ENCODE data around the gene SNRPA1.

DNA sequence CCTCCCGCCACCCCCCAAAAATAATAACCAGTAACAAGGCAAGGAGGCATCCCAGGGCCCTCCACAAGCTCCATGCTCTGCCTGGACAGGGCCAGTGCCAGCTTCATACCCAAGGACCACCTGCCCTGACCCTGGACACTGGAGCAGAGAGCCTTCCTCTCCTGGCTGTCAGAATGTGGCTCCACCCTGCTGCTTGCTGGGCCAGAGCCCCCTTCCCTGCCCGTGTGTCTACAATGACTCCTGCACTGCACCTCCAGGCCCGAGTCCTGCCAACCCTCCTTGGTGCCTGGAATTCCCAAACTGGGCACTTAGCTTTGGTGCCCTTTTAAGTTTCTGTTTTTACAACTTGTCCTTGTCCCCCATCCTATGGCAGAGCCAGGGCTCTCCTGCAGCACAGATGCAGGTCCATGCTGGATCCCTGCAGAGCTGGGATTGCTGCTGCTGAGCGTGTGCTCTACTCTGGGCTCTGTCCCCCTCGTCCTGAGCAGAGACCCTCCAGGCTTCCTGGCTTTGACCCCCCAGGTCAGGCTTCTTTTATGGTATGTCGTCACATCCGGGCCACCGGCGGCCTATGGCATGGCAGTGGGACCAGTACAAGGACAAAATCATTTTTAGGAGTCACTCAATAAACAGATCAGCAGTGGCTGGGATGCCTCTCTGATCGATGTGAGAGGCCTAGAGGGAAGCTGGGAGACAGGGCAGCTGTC, 11.4 kb upstream of the SNRPA1 start:
- TF ChIP-seq POLR2A (IDR thresholded peaks at IDR 0.05) = no peak
- TF ChIP-seq, protein P1, sequence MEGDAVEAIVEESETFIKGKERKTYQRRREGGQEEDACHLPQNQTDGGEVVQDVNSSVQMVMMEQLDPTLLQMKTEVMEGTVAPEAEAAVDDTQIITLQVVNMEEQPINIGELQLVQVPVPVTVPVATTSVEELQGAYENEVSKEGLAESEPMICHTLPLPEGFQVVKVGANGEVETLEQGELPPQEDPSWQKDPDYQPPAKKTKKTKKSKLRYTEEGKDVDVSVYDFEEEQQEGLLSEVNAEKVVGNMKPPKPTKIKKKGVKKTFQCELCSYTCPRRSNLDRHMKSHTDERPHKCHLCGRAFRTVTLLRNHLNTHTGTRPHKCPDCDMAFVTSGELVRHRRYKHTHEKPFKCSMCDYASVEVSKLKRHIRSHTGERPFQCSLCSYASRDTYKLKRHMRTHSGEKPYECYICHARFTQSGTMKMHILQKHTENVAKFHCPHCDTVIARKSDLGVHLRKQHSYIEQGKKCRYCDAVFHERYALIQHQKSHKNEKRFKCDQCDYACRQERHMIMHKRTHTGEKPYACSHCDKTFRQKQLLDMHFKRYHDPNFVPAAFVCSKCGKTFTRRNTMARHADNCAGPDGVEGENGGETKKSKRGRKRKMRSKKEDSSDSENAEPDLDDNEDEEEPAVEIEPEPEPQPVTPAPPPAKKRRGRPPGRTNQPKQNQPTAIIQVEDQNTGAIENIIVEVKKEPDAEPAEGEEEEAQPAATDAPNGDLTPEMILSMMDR (IDR thresholded peaks at IDR 0.05) = no peak

All from testis (tissue), 2 donors.